Measurements from ENCODE around the gene KCNH1.

KCNH1 gene

GRCh38 chr1:210848474-210848873 is 285.5 kb downstream of the KCNH1 start:
- no peaks in the 10 kb centered on the region for H3K27me3 ChIP-seq (replicated peaks; ENCODE audit: control insufficient read depth, insufficient read depth, low read length)
- no peak overlapping the region for H3K4me3 ChIP-seq (replicated peaks; ENCODE audit: low read depth, low read length)
- no peaks in the 10 kb centered on the region for H3K36me3 ChIP-seq (ENCODE audit: control insufficient read depth, insufficient read depth, low read length)
- no peak for DNase-seq (ENCODE audit: extremely low read depth, insufficient read length)
- no peak for TF ChIP-seq CTCF (IDR thresholded peaks at IDR 0.05; ENCODE audit: insufficient read depth, low read length, poor library complexity, severe bottlenecking)

GRCh38 chr1:210841926-210842625 is 291.9 kb downstream of the KCNH1 start:
- no peak for DNase-seq (ENCODE audit: extremely low read depth, insufficient read length)
- no peaks in the 10 kb centered on the region for H3K27me3 ChIP-seq (replicated peaks; ENCODE audit: control insufficient read depth, insufficient read depth, low read length)
- TF ChIP-seq CTCF (IDR thresholded peaks at IDR 0.05; ENCODE audit: insufficient read depth, low read length, poor library complexity, severe bottlenecking) = no peak
- H3K36me3 ChIP-seq (ENCODE audit: control insufficient read depth, insufficient read depth, low read length) = no peaks in the 10 kb centered on the region
- no peak overlapping the region for H3K4me3 ChIP-seq (replicated peaks; ENCODE audit: low read depth, low read length)

- Histone ChIP-seq H3K36me3 (ENCODE audit: control insufficient read depth, insufficient read depth, low read length) (no peaks in the 10 kb centered on the region), H3K27me3 (replicated peaks; ENCODE audit: control insufficient read depth, insufficient read depth, low read length) (no peaks in the 10 kb centered on the region), H3K4me3 (replicated peaks; ENCODE audit: low read depth, low read length) (no peak overlapping the region)
- no peak for TF ChIP-seq CTCF (IDR thresholded peaks at IDR 0.05; ENCODE audit: insufficient read depth, low read length, poor library complexity, severe bottlenecking)
- no peak for DNase-seq (ENCODE audit: extremely low read depth, insufficient read length)
These were observed 303.6 kb downstream of the KCNH1 start for GRCh38 chr1:210830034-210831028.

GRCh38 chr1:210828996-210829596 is 304.9 kb downstream of the KCNH1 start:
- H3K27me3 ChIP-seq (replicated peaks; ENCODE audit: control insufficient read depth, insufficient read depth, low read length) = no peaks in the 10 kb centered on the region
- no peak for TF ChIP-seq CTCF (IDR thresholded peaks at IDR 0.05; ENCODE audit: insufficient read depth, low read length, poor library complexity, severe bottlenecking)
- no peak overlapping the region for H3K4me3 ChIP-seq (replicated peaks; ENCODE audit: low read depth, low read length)
- H3K36me3 ChIP-seq (ENCODE audit: control insufficient read depth, insufficient read depth, low read length) = no peaks in the 10 kb centered on the region
- no peak for DNase-seq (ENCODE audit: extremely low read depth, insufficient read length)

GRCh38 chr1:210827481-210827880 is 306.5 kb downstream of the KCNH1 start:
- no peak for TF ChIP-seq CTCF (IDR thresholded peaks at IDR 0.05; ENCODE audit: insufficient read depth, low read length, poor library complexity, severe bottlenecking)
- H3K36me3 ChIP-seq (ENCODE audit: control insufficient read depth, insufficient read depth, low read length) = no peaks in the 10 kb centered on the region

More at GRCh38 chr1:210827481-210827880, 306.5 kb downstream of the KCNH1 start:
- Histone ChIP-seq H3K27me3 (replicated peaks; ENCODE audit: control insufficient read depth, insufficient read depth, low read length) (no peaks in the 10 kb centered on the region), H3K4me3 (replicated peaks; ENCODE audit: low read depth, low read length) (no peak overlapping the region)
- DNase-seq (ENCODE audit: extremely low read depth, insufficient read length) = no peak
